IMR-90 (cell line): ENCODE results near the gene KRTAP4-9. TPM values are rescaled to one million over a fixed set of nuclear protein-coding genes. Genes with fewer than 3 reads are reported as not detected.

Experiments
- ATAC-seq: fragments of 200-7000 bp; cut with Tn5 transposase; 2 replicates; pipeline ENCODE4 v1.9.1; 2020; ENCODE audit warnings: low read depth, mild to moderate bottlenecking, moderate library complexity
- BruUV-seq: library from RNA; stranded (reverse); fragments of 400-500 nt; replicated peaks from 2 replicates; lab custom pipeline; 2021; lab: Mats Ljungman, UMichigan
- CTCF ChIA-PET: fragments of 300-600 bp; formaldehyde crosslinking; extraction: SDS; loops from one replicate; lab custom pipeline; 2021; ENCODE audit warnings: antibody characterized with exemption; lab: Yijun Ruan, JAX
- POLR2A ChIA-PET: fragments of 300-600 bp; sonication (Branson Sonifier 250); formaldehyde crosslinking; loops from one replicate; lab custom pipeline; 2022; ENCODE audit warnings: antibody characterized with exemption; ENCODE audit not compliant: unreplicated experiment; lab: Charles Lee
- DNase-seq: peaks from one replicate; pipeline ENCODE4 v3.0.0; 2013
- H2AFZ ChIP-seq: replicated peaks from 2 replicates; pipeline ENCODE3; 2013; ENCODE audit warnings: low read length, mild to moderate bottlenecking; ENCODE audit not compliant: poor library complexity
- H2AK5ac ChIP-seq: 2 replicates; pipeline ENCODE4 v1.6.1; 2013; ENCODE audit warnings: low read depth, low read length, inconsistent platforms
- H2AK9ac ChIP-seq: replicated peaks from 2 replicates; pipeline ENCODE3; 2013; ENCODE audit warnings: mild to moderate bottlenecking, low read depth, low read length, moderate library complexity; ENCODE audit not compliant: poor library complexity
- H2BK120ac ChIP-seq: 2 replicates; pipeline ENCODE4 v1.6.1; 2013; ENCODE audit warnings: low read depth, low read length, inconsistent platforms
- H2BK15ac ChIP-seq: 3 replicates; pipeline ENCODE4 v1.6.1; 2013; ENCODE audit warnings: low read depth, low read length, inconsistent platforms
- H2BK20ac ChIP-seq: 2 replicates; pipeline ENCODE4 v1.6.1; 2013; ENCODE audit warnings: low read depth, mild to moderate bottlenecking, inconsistent platforms, low read length, moderate library complexity
- H2BK5ac ChIP-seq: 2 replicates; pipeline ENCODE4 v1.6.1; 2013; ENCODE audit warnings: mild to moderate bottlenecking, low read depth, low read length, inconsistent platforms; ENCODE audit not compliant: poor library complexity, severe bottlenecking
- H3K14ac ChIP-seq: replicated peaks from 2 replicates; pipeline ENCODE4 v1.6.1; 2013; ENCODE audit warnings: low read depth, low read length, inconsistent platforms
- H3K18ac ChIP-seq: 2 replicates; pipeline ENCODE4 v1.6.1; 2013; ENCODE audit warnings: low read depth, low read length, control low read depth
- H3K23ac ChIP-seq: 2 replicates; pipeline ENCODE4 v1.6.1; 2013; ENCODE audit warnings: low read depth, low read length, inconsistent platforms
- H3K27ac ChIP-seq: 2 replicates; pipeline ENCODE4 v1.5.1; 2013; ENCODE audit warnings: mild to moderate bottlenecking, control low read depth, low read length; ENCODE audit not compliant: insufficient read depth
- H3K27me3 ChIP-seq: 2 replicates; pipeline ENCODE4 v1.6.1; 2013; ENCODE audit warnings: low read length; ENCODE audit not compliant: control insufficient read depth, insufficient read depth
- H3K36me3 ChIP-seq: 2 replicates; pipeline ENCODE4 v1.6.1; 2013; ENCODE audit warnings: low read length, mixed read lengths; ENCODE audit not compliant: control insufficient read depth, insufficient read depth
- H3K4ac ChIP-seq: 2 replicates; pipeline ENCODE4 v1.6.1; 2013; ENCODE audit warnings: low read depth, low read length, inconsistent platforms
- H3K4me1 ChIP-seq: 2 replicates; pipeline ENCODE4 v1.6.1; 2013; ENCODE audit warnings: low read length, mixed read lengths; ENCODE audit not compliant: control insufficient read depth, insufficient read depth
- H3K4me2 ChIP-seq: 2 replicates; pipeline ENCODE4 v1.6.1; 2013; ENCODE audit warnings: low read depth, mild to moderate bottlenecking, control low read depth, low read length, moderate library complexity
- H3K4me3 ChIP-seq: 2 replicates; pipeline ENCODE4 v1.5.1; 2013; ENCODE audit warnings: low read depth, mild to moderate bottlenecking, control low read depth, low read length, moderate library complexity; ENCODE audit not compliant: insufficient read depth
- H3K56ac ChIP-seq: 2 replicates; pipeline ENCODE4 v1.6.1; 2013; ENCODE audit warnings: low read length, inconsistent platforms; ENCODE audit not compliant: insufficient read depth; ENCODE audit errors: extremely low read depth
- H3K79me1 ChIP-seq, 2 experiments: 2 replicates each; pipeline ENCODE4 v1.6.1; 2013; ENCODE audit warnings: low read length in 2 of 2, inconsistent platforms in 1 of 2, low read depth in 1 of 2
- H3K9ac ChIP-seq: 2 replicates; pipeline ENCODE4 v1.6.1; 2013; ENCODE audit warnings: low read depth, low read length, control low read depth
- H3K9me1 ChIP-seq: 2 replicates; pipeline ENCODE4 v1.6.1; 2013; ENCODE audit warnings: low read length, inconsistent platforms; ENCODE audit not compliant: insufficient read depth
- H3K9me3 ChIP-seq: 2 replicates; pipeline ENCODE4 v1.6.1; 2013; ENCODE audit warnings: low read length; ENCODE audit not compliant: control insufficient read depth, insufficient read depth
- H4K20me1 ChIP-seq: 2 replicates; pipeline ENCODE4 v1.6.1; 2013; ENCODE audit warnings: low read length, inconsistent platforms; ENCODE audit not compliant: insufficient read depth
- H4K5ac ChIP-seq: 2 replicates; pipeline ENCODE4 v1.6.1; 2013; ENCODE audit warnings: mild to moderate bottlenecking, low read depth, low read length, control low read depth
- H4K8ac ChIP-seq, 2 experiments: 2 replicates each; pipeline ENCODE4 v1.6.1; 2013; ENCODE audit warnings: low read depth in 2 of 2, low read length in 2 of 2, control low read depth in 1 of 2, inconsistent platforms in 1 of 2
- H4K91ac ChIP-seq: 2 replicates; pipeline ENCODE4 v1.6.1; 2013; ENCODE audit warnings: low read depth, low read length, inconsistent platforms; ENCODE audit not compliant: insufficient read depth
- ELK1 ChIP-seq: fragments of 150-350 bp; IDR thresholded peaks from 2 replicates; pipeline ENCODE4 v1.6.1; 2016; ENCODE audit warnings: low read depth, mild to moderate bottlenecking, low read length, moderate library complexity, borderline replicate concordance
- FOS ChIP-seq: fragments of 150-350 bp; IDR thresholded peaks from 2 replicates; pipeline ENCODE4 v1.6.1; 2016; ENCODE audit warnings: low read depth, low read length
- MAZ ChIP-seq: IDR thresholded peaks from 2 replicates; pipeline ENCODE4 v1.6.1; 2012; ENCODE audit warnings: low read depth, mild to moderate bottlenecking, low read length, improper control_type of control experiment, moderate library complexity, borderline replicate concordance
- USF2 ChIP-seq: fragments of 150-350 bp; IDR thresholded peaks from 2 replicates; pipeline ENCODE4 v1.6.1; 2017; ENCODE audit warnings: mild to moderate bottlenecking, antibody characterized with exemption, low read length, low read depth
- dilution Hi-C: fragments of 300-500 bp; cut with HindIII; formaldehyde crosslinking; loops from one replicate; pipeline ENCODE4 v1.14.3; 2018; ENCODE audit warnings: low sequenced_read_pairs; ENCODE audit not compliant: unreplicated experiment
- in situ Hi-C: fragments of 300-500 bp; cut with MboI; formaldehyde crosslinking; loops from 3 replicates; pipeline ENCODE4 v1.14.3; 2019; ENCODE audit warnings: low sequenced_read_pairs, inconsistent platforms, mixed read lengths
- intact Hi-C: fragments of 100-400 bp; cut with micrococcal nuclease; formaldehyde crosslinking; loops from 2 replicates; pipeline ENCODE4 v1.10.0; 2022
- polyA plus RNA-seq, 3 experiments: library from polyadenylated mRNA; depleted of rRNA; stranded (reverse); fragments of >200 nt; gene quantifications; 2 replicates each; pipeline ENCODE4 v1.2.3, GENCODE V29; 2012; ENCODE audit warnings: low replicate concordance in 1 of 3
- total RNA-seq: library from RNA; depleted of rRNA; stranded (reverse); fragments of >200 nt; gene quantifications from 2 replicates; pipeline ENCODE4 v1.2.3, GENCODE V29; 2012

KRTAP4-9 gene
- total and polyA plus RNA-seq, 2 of the 4 experiments (the other 2 are of a cell fraction) = 0.24 TPM; not detected in 1

DNA sequence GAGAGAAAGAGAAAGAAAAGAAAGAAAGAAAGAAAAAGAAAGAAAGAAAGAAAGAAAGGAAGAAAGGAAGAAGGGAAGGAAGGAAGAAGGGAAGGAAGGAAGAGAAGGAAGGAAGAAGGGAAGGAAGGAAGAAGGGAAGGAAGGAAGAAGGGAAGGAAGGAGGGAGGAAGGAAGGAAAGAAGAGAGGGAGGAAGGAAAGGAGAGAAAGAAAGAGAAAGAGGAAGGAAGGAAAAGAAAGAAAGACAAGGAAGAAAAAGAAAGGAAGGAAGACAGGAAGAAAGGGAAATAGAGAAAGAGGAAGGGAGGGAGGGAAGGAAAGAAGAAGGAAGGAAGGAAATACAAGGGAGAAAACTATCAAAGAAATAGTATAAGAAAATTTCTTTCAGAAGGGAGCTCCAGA lies 28.4 kb upstream of the KRTAP4-9 start:
- no peak overlapping the region for H3K4me2 ChIP-seq
- TF ChIP-seq MAZ (no peak), USF2 (no peak), FOS (no peak), ELK1 (no peak)
- DNase-seq (no peak), ATAC-seq (no peak)
- H2BK120ac ChIP-seq = no peak overlapping the region; the same call in 1 of the 2 replicates
- no peaks in the 10 kb centered on the region for H3K9me1 ChIP-seq
- no peaks in the 10 kb centered on the region for H3K9me3 ChIP-seq
- in situ Hi-C loops (no loop called here), dilution Hi-C loops (no loop called here), intact Hi-C loops (no loop called here)
- H3K9ac ChIP-seq = no peak overlapping the region
- H3K14ac ChIP-seq = no peak overlapping the region
- no peak overlapping the region for H3K23ac ChIP-seq
- no peak overlapping the region for H3K27ac ChIP-seq
- H3K4ac ChIP-seq = no peak overlapping the region
- no peak overlapping the region for H2AK9ac ChIP-seq
- no peak overlapping the region for H2BK5ac ChIP-seq
- H3K36me3 ChIP-seq = no peaks in the 10 kb centered on the region
- CTCF ChIA-PET = no interaction called here
- H3K18ac ChIP-seq = no peak overlapping the region
- no peak overlapping the region for H3K4me3 ChIP-seq
- H2BK15ac ChIP-seq = no peak overlapping the region
- H3K79me1 ChIP-seq = no peaks in the 10 kb centered on the region
- no peak overlapping the region for H3K56ac ChIP-seq
- no TSS peak for BruUV-seq
- no peaks in the 10 kb centered on the region for H3K27me3 ChIP-seq
- H2BK20ac ChIP-seq = no peak overlapping the region
- H4K91ac ChIP-seq = no peak overlapping the region
- no peak overlapping the region for H4K8ac ChIP-seq
- POLR2A ChIA-PET = no interaction called here
- H2AK5ac ChIP-seq = no peak overlapping the region
- no peak overlapping the region for H4K5ac ChIP-seq
- H4K20me1 ChIP-seq = no peaks in the 10 kb centered on the region
- no peak overlapping the region for H2AFZ ChIP-seq
- no peaks in the 10 kb centered on the region for H3K4me1 ChIP-seq
